Testis (tissue), 2 donors: ENCODE measurements around the gene COL4A6.

Experiments
- POLR2A ChIP-seq: fragments of 450-650 bp; IDR thresholded peaks from one replicate; pipeline ENCODE4 v1.6.1; 2017; ENCODE audit warnings: antibody characterized with exemption, mild to moderate bottlenecking, moderate library complexity
- TF ChIP-seq, protein P1 (sequence below), 3 experiments: fragments of 450-650 bp in 2 of 3; fragments of 200-600 bp in 1 of 3; sonication (generic) in 1 of 3; IDR thresholded peaks; one replicate each; pipeline ENCODE4 v1.5.1; 2016 to 2019; ENCODE audit warnings: antibody characterized with exemption in 3 of 3, mild to moderate bottlenecking in 2 of 3, moderate library complexity in 1 of 3

DNA sequence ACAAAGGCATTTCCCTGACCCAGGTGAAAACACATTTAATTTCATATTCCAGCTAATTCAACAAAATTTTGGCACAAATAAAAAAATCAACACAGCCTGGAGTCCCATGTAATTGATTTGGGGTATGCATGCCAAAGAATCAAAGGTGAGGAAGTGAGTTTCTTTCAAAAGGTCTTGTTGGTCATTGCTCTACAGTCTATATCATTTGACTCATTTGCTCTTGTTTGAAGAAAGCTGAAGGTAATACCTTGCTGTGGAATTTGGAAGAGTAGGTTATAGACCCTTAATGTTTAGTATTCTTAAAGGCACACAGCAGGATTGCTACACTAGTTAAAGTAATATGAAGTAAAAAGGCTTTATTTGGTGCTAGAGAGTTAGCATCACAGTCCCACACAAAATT lies 25.4 kb downstream of the COL4A6 start:
- TF ChIP-seq, protein P1, sequence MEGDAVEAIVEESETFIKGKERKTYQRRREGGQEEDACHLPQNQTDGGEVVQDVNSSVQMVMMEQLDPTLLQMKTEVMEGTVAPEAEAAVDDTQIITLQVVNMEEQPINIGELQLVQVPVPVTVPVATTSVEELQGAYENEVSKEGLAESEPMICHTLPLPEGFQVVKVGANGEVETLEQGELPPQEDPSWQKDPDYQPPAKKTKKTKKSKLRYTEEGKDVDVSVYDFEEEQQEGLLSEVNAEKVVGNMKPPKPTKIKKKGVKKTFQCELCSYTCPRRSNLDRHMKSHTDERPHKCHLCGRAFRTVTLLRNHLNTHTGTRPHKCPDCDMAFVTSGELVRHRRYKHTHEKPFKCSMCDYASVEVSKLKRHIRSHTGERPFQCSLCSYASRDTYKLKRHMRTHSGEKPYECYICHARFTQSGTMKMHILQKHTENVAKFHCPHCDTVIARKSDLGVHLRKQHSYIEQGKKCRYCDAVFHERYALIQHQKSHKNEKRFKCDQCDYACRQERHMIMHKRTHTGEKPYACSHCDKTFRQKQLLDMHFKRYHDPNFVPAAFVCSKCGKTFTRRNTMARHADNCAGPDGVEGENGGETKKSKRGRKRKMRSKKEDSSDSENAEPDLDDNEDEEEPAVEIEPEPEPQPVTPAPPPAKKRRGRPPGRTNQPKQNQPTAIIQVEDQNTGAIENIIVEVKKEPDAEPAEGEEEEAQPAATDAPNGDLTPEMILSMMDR (IDR thresholded peaks at IDR 0.05): no peak
- no peak for TF ChIP-seq POLR2A
